ENCODE data around the gene FAM171A1.

- TF ChIP-seq, protein P1, sequence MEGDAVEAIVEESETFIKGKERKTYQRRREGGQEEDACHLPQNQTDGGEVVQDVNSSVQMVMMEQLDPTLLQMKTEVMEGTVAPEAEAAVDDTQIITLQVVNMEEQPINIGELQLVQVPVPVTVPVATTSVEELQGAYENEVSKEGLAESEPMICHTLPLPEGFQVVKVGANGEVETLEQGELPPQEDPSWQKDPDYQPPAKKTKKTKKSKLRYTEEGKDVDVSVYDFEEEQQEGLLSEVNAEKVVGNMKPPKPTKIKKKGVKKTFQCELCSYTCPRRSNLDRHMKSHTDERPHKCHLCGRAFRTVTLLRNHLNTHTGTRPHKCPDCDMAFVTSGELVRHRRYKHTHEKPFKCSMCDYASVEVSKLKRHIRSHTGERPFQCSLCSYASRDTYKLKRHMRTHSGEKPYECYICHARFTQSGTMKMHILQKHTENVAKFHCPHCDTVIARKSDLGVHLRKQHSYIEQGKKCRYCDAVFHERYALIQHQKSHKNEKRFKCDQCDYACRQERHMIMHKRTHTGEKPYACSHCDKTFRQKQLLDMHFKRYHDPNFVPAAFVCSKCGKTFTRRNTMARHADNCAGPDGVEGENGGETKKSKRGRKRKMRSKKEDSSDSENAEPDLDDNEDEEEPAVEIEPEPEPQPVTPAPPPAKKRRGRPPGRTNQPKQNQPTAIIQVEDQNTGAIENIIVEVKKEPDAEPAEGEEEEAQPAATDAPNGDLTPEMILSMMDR (IDR thresholded peaks at IDR 0.05), result no peak
- no peak for TF ChIP-seq TCF7L2 (IDR thresholded peaks at IDR 0.05; ENCODE audit: low read depth, low read length)
Observed at GRCh38 chr10:15208221-15208620, 162.9 kb downstream of the FAM171A1 start.
